ENCODE measurements around the gene IL1F10. TPM values are rescaled to one million over a fixed set of nuclear protein-coding genes. Genes with fewer than 3 reads are reported as not detected.
A peak's percentile ranks its signal among the peaks of the same experiment; 100 is the strongest.

Gene IL1F10
- total RNA-seq, 1 donor from 2014 or later, result not detected

GRCh38 chr2:113058998-113059960, 8.5 kb upstream of the IL1F10 start, which contains the start of gene IL36RN:
TSS of gene IL36RN (plus strand) at chr2:113059198. CDS start at chr2:113059439, 241 bp downstream.
- DNase-seq (ENCODE audit: low read depth in 2 of 2), result no peak

- DNase-seq (ENCODE audit: low read depth in 2 of 2), result no peak
Observed at GRCh38 chr2:113060396-113060795, 7.4 kb upstream of the IL1F10 start.

- no peak for DNase-seq (ENCODE audit: low read depth in 2 of 2)
Observed at GRCh38 chr2:113060796-113061195, 7.0 kb upstream of the IL1F10 start.

GRCh38 chr2:113061241-113061640, 6.5 kb upstream of the IL1F10 start:
- DNase-seq (ENCODE audit: low read depth in 2 of 2), result no peak

- no peak for DNase-seq (ENCODE audit: low read depth in 2 of 2)
Observed at GRCh38 chr2:113061896-113062770, 5.6 kb upstream of the IL1F10 start.

- DNase-seq (ENCODE audit: low read depth in 2 of 2), result no peak
Observed at GRCh38 chr2:113064281-113064680, 3.5 kb upstream of the IL1F10 start.

GRCh38 chr2:113064898-113065297, 2.9 kb upstream of the IL1F10 start:
- DNase-seq (ENCODE audit: low read depth in 2 of 2), result no peak

GRCh38 chr2:113068249-113068648, 479 bp downstream of the IL1F10 start:
- no peak for DNase-seq (ENCODE audit: low read depth in 2 of 2)

- no peak for DNase-seq (ENCODE audit: low read depth in 2 of 2)
Observed at GRCh38 chr2:113068706-113069485, 1.1 kb downstream of the IL1F10 start.

- no peak for DNase-seq (ENCODE audit: low read depth in 2 of 2)
Observed at GRCh38 chr2:113069676-113070605, 2.2 kb downstream of the IL1F10 start.

- DNase-seq (ENCODE audit: low read depth in 2 of 2), result no peak
Observed at GRCh38 chr2:113070606-113070975, 2.8 kb downstream of the IL1F10 start.

- DNase-seq (ENCODE audit: low read depth in 2 of 2), result no peak
Observed at GRCh38 chr2:113072584-113072983, 4.8 kb downstream of the IL1F10 start.

- DNase-seq (ENCODE audit: low read depth in 2 of 2), result no peak
Observed at GRCh38 chr2:113073325-113073834, 5.6 kb downstream of the IL1F10 start.

GRCh38 chr2:113075030-113075429, 7.3 kb downstream of the IL1F10 start:
- DNase-seq (ENCODE audit: low read depth in 2 of 2), result no peak

GRCh38 chr2:113075600-113075999, 7.8 kb downstream of the IL1F10 start:
- DNase-seq (ENCODE audit: low read depth in 2 of 2), result no peak

GRCh38 chr2:113076954-113077669, 9.3 kb downstream of the IL1F10 start:
- DNase-seq (ENCODE audit: low read depth in 2 of 2), result no peak

GRCh38 chr2:113077921-113078320, 10.2 kb downstream of the IL1F10 start:
- peak in 1 of 2 donors; percentile 13 for DNase-seq (ENCODE audit: low read depth in 2 of 2)

GRCh38 chr2:113078350-113078839, 10.6 kb downstream of the IL1F10 start:
- DNase-seq (ENCODE audit: low read depth in 2 of 2), result peak in 1 of 2 donors; percentile 52

- no peak for DNase-seq (ENCODE audit: low read depth in 2 of 2)
Observed at GRCh38 chr2:113079131-113079530, 11.4 kb downstream of the IL1F10 start.

Data from dermis microvascular lymphatic vessel endothelial cell (primary cell).